Ecto neural progenitor cell (in vitro differentiated cells): Measurements from ENCODE around the gene EWSR1.

Experiments used
- DNase-seq: peaks from one replicate; pipeline ENCODE4 v3.0.0-alpha.2; 2018; ENCODE audit warnings: low spot score

The EWSR1 gene

GRCh38 chr22:29269731-29270474 is 1.8 kb downstream of the EWSR1 start:
- no peak for DNase-seq

- DNase-seq = no peak
Measured at GRCh38 chr22:29270475-29271271, 2.6 kb downstream of the EWSR1 start.

GRCh38 chr22:29272624-29273023 is 4.6 kb downstream of the EWSR1 start:
- no peak for DNase-seq

GRCh38 chr22:29275167-29275566 is 7.1 kb downstream of the EWSR1 start:
- no peak for DNase-seq

- DNase-seq = no peak
Measured at GRCh38 chr22:29275819-29276565, 7.9 kb downstream of the EWSR1 start.

- no peak for DNase-seq
Measured at GRCh38 chr22:29277927-29278326, 9.9 kb downstream of the EWSR1 start.

- DNase-seq = no peak
Measured at GRCh38 chr22:29284196-29284595, 16.1 kb downstream of the EWSR1 start.

GRCh38 chr22:29288837-29289236 is 20.8 kb downstream of the EWSR1 start:
- DNase-seq = no peak

GRCh38 chr22:29290061-29290460 is 22.0 kb downstream of the EWSR1 start:
- no peak for DNase-seq

GRCh38 chr22:29291215-29291614 is 23.1 kb downstream of the EWSR1 start:
- no peak for DNase-seq

- no peak for DNase-seq
Measured at GRCh38 chr22:29292379-29292778, 24.3 kb downstream of the EWSR1 start.

- DNase-seq = no peak
Measured at GRCh38 chr22:29298641-29299040, 30.6 kb downstream of the EWSR1 start.

- no peak for DNase-seq
Measured at GRCh38 chr22:29299136-29299900, 31.2 kb downstream of the EWSR1 start.

GRCh38 chr22:29300467-29300806 is 32.4 kb downstream of the EWSR1 start:
- DNase-seq = no peak

- no peak for DNase-seq
Measured at GRCh38 chr22:29300807-29301601, 32.9 kb downstream of the EWSR1 start.

- DNase-seq = no peak
Measured at GRCh38 chr22:29301716-29302401, 33.8 kb downstream of the EWSR1 start.

- no peak for DNase-seq
Measured at GRCh38 chr22:29302402-29302680, 34.3 kb downstream of the EWSR1 start.

GRCh38 chr22:29302681-29303465 is 34.8 kb downstream of the EWSR1 start:
- peak; percentile 52 for DNase-seq

- DNase-seq = no peak
Measured at GRCh38 chr22:29305836-29306174, 37.7 kb downstream of the EWSR1 start.

- DNase-seq = peak; percentile 87
Measured at GRCh38 chr22:29306175-29306834, 38.2 kb downstream of the EWSR1 start, which contains the start of gene GAS2L1. GAS2L1 (plus strand) TSS chr22:29306650; CDS start chr22:29308106, 1,456 bp downstream.
